ENCODE data around the gene SLC26A1. TPM values are rescaled to one million over a fixed set of nuclear protein-coding genes. Genes with fewer than 3 reads are reported as not detected.

SLC26A1 gene
- total RNA-seq, 1 experiment from 2014 or later = 0.22 TPM

DNA sequence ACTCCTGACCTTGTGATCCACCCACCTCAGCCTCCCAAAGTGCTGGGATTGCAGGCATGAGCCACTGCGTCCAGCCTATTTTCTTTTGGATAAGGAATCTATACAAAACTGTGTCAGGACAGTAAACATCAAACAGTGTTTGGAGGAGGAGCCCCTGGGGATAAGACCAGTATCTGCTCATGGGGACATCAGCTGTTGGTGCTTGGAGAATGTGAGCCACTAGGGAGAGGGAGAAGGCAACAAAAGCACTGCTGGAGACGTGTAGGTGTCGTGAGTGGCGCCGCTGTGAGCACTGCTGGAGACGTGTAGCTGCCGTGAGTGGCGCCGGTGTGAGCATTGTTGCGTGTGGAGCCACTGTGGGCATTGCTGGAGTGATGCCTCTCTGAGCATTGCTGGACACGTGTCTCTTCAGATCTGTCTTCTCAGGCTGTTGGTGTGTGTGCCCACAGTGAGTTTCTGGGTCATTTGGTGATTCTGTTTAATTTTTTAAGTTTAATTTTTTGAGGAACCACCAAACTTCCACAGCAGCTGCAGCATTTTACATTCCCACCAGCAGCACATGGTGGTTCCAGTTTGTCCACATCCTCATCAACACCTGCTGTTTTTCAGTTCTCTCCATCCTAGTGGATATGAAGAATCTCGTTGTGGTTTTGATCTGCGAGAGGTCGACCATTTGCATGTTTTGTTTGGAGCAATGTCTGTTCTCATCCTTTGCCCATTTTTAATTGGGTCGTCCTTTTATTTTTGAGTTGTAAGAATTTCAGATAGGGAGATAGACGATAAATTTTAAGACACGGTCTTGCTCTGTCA is 38.8 kb downstream of the SLC26A1 start:
- no peak overlapping the region for H3K4me3 ChIP-seq (replicated peaks in 1 of 2; ENCODE audit: low read depth in 1 of 2, low read length in 2 of 2)
- ChIA-PET RAD21 (ENCODE audit: low non-redundant PET in 1 of 2, low total read pairs in 2 of 2, uncharacterized antibody in 2 of 2, unreplicated experiment in 2 of 2) (no interaction called here), POLR2A (no interaction called here), CTCF (no interaction called here)
- TF ChIP-seq, protein P1, sequence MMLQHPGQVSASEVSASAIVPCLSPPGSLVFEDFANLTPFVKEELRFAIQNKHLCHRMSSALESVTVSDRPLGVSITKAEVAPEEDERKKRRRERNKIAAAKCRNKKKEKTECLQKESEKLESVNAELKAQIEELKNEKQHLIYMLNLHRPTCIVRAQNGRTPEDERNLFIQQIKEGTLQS (IDR thresholded peaks at IDR 0.05) = no peak
- no peak for TF ChIP-seq SRF (IDR thresholded peaks at IDR 0.05; ENCODE audit: low read depth)
- no peak for TF ChIP-seq EGR1 (IDR thresholded peaks at IDR 0.05; ENCODE audit: low read depth)
- no peak for TF ChIP-seq SP1 (IDR thresholded peaks at IDR 0.05; ENCODE audit: low read depth)
- no peak for TF ChIP-seq ZFX (IDR thresholded peaks at IDR 0.05)
- no peak for TF ChIP-seq YY1 (IDR thresholded peaks at IDR 0.05; ENCODE audit: extremely low read depth, insufficient replicate concordance, low read depth, low read length)
- TF ChIP-seq, protein P2, sequence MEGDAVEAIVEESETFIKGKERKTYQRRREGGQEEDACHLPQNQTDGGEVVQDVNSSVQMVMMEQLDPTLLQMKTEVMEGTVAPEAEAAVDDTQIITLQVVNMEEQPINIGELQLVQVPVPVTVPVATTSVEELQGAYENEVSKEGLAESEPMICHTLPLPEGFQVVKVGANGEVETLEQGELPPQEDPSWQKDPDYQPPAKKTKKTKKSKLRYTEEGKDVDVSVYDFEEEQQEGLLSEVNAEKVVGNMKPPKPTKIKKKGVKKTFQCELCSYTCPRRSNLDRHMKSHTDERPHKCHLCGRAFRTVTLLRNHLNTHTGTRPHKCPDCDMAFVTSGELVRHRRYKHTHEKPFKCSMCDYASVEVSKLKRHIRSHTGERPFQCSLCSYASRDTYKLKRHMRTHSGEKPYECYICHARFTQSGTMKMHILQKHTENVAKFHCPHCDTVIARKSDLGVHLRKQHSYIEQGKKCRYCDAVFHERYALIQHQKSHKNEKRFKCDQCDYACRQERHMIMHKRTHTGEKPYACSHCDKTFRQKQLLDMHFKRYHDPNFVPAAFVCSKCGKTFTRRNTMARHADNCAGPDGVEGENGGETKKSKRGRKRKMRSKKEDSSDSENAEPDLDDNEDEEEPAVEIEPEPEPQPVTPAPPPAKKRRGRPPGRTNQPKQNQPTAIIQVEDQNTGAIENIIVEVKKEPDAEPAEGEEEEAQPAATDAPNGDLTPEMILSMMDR (IDR thresholded peaks at IDR 0.05 in 2 of 3, conservative IDR thresholded peaks at IDR 0.05 in 1 of 3; ENCODE audit: borderline replicate concordance in 1 of 3, insufficient read depth in 1 of 3, low read depth in 2 of 3, low read length in 2 of 3) = no peak
- no peak for TF ChIP-seq TCF7L2 (IDR thresholded peaks at IDR 0.05; ENCODE audit: borderline replicate concordance, extremely low read depth, insufficient read depth, insufficient read length)
- H3K27ac ChIP-seq (ENCODE audit: low read depth, low read length) = no peak overlapping the region
- no peaks in the 10 kb centered on the region for H3K4me1 ChIP-seq (ENCODE audit: control insufficient read depth in 1 of 2, insufficient read depth in 2 of 2, low read length in 2 of 2)
- no peaks in the 10 kb centered on the region for H3K27me3 ChIP-seq (ENCODE audit: insufficient read depth, low read length)
- H4K20me1 ChIP-seq (ENCODE audit: insufficient read depth) = no peaks in the 10 kb centered on the region
- DNase-seq (ENCODE audit: low read depth, low spot score) (no peak), ATAC-seq (no peak)
- no peaks in the 10 kb centered on the region for H3K9me2 ChIP-seq (ENCODE audit: insufficient read depth)
- H3K9ac ChIP-seq (ENCODE audit: low read length) = no peak overlapping the region
- no peak overlapping the region for H3K4me2 ChIP-seq (ENCODE audit: low read length)
- no peak overlapping the region for H2AFZ ChIP-seq (ENCODE audit: low read depth, low read length, poor library complexity, severe bottlenecking)
- H3K79me2 ChIP-seq (ENCODE audit: insufficient read depth, low read length) = no peaks in the 10 kb centered on the region
- no peaks in the 10 kb centered on the region for H3K9me3 ChIP-seq (ENCODE audit: control insufficient read depth in 1 of 2, insufficient read depth in 1 of 2, low read depth in 1 of 2, low read length in 2 of 2)
- BruUV-seq (replicated peaks) = no TSS peak
- intact Hi-C loops (cut with micrococcal nuclease) = no loop called here
- no peaks in the 10 kb centered on the region for H3K36me3 ChIP-seq (ENCODE audit: control insufficient read depth in 1 of 2, insufficient read depth in 2 of 2, low read length in 2 of 2)
